Caco-2 (cell line): ENCODE measurements around the gene PSORS1C2. TPM values are rescaled to one million over a fixed set of nuclear protein-coding genes. Genes with fewer than 3 reads are reported as not detected.

ENCODE experiments used
- BruUV-seq: library from RNA; stranded (reverse); fragments of 400-500 nt; replicated peaks from 2 replicates; lab custom pipeline; 2021; lab: Mats Ljungman, UMichigan
- CTCF ChIA-PET: fragments of 300-600 bp; sonication (Branson Sonifier 250); formaldehyde crosslinking; loops from one replicate; lab custom pipeline; 2022; ENCODE audit warnings: antibody characterized with exemption; lab: Charles Lee
- POLR2A ChIA-PET: fragments of 300-600 bp; sonication (Branson Sonifier 250); formaldehyde crosslinking; loops from one replicate; lab custom pipeline; 2022; ENCODE audit warnings: antibody characterized with exemption; lab: Charles Lee
- DNase-seq, 2 experiments: peaks; one replicate each; pipeline versions ENCODE4 v3.0.0 to v3.0.0-alpha.2; 2020 to 2022
- H3K27me3 ChIP-seq: replicated peaks from 2 replicates; pipeline ENCODE4 v1.6.0; 2011; ENCODE audit warnings: low read length; ENCODE audit not compliant: control insufficient read depth, insufficient read depth
- H3K36me3 ChIP-seq: 2 replicates; pipeline ENCODE4 v1.5.1; 2011; ENCODE audit warnings: low read length; ENCODE audit not compliant: control insufficient read depth, insufficient read depth
- H3K4me1 ChIP-seq: fragments of 250-450 bp; sonication (Bioruptor Pico); 2 replicates; pipeline ENCODE4 v1.5.1; 2020; ENCODE audit warnings: mild to moderate bottlenecking
- H3K4me3 ChIP-seq: 2 replicates; pipeline ENCODE4 v1.5.1; 2011; ENCODE audit warnings: low read depth, mild to moderate bottlenecking, control low read depth, low read length
- H3K9me3 ChIP-seq: fragments of 250-450 bp; sonication (Bioruptor Pico); 2 replicates; pipeline ENCODE4 v1.5.1; 2020; ENCODE audit warnings: mild to moderate bottlenecking, moderate library complexity
- H3K27ac Mint-ChIP-seq: one replicate; pipeline ENCODE4 v1.8.0; 2022; ENCODE audit warnings: mixed read lengths; ENCODE audit not compliant: unreplicated experiment
- H3K27me3 Mint-ChIP-seq: one replicate; pipeline ENCODE4 v1.8.0; 2022; ENCODE audit warnings: mixed read lengths; ENCODE audit not compliant: insufficient read depth, unreplicated experiment
- H3K36me3 Mint-ChIP-seq: one replicate; pipeline ENCODE4 v1.8.0; 2022; ENCODE audit warnings: mild to moderate bottlenecking, mixed read lengths; ENCODE audit not compliant: insufficient read depth, unreplicated experiment
- H3K4me1 Mint-ChIP-seq: one replicate; pipeline ENCODE4 v1.8.0; 2022; ENCODE audit warnings: low read depth, mixed read lengths; ENCODE audit not compliant: unreplicated experiment
- H3K4me3 Mint-ChIP-seq: one replicate; pipeline ENCODE4 v1.8.0; 2022; ENCODE audit warnings: mild to moderate bottlenecking, moderate library complexity, mixed read lengths; ENCODE audit not compliant: unreplicated experiment
- H3K9me3 Mint-ChIP-seq: one replicate; pipeline ENCODE4 v1.8.0; 2022; ENCODE audit warnings: mixed read lengths; ENCODE audit not compliant: unreplicated experiment
- CTCF ChIP-seq, 2 experiments: fragments of 200-600 bp in 1 of 2; IDR thresholded peaks; 1 replicate in 1 of 2; 2 replicates in 1 of 2; pipeline versions ENCODE4 v1.5.1 to v1.8.0; 2011 to 2022; ENCODE audit warnings: antibody characterized with exemption in 1 of 2, control low read depth in 1 of 2, inconsistent platforms in 1 of 2, low read depth in 1 of 2, low read length in 1 of 2, mild to moderate bottlenecking in 1 of 2, moderate library complexity in 1 of 2; ENCODE audit not compliant: insufficient read depth in 1 of 2, severe bottlenecking in 1 of 2, unreplicated experiment in 1 of 2
- intact Hi-C: fragments of 100-400 bp; cut with micrococcal nuclease; formaldehyde crosslinking; loops from one replicate; pipeline ENCODE4 v1.10.0; 2022; ENCODE audit not compliant: unreplicated experiment
- total RNA-seq: library from RNA; stranded (reverse); gene quantifications from 2 replicates; pipeline ENCODE4 v1.2.3, GENCODE V29; 2022

Gene PSORS1C2
- total RNA-seq, 1 experiment from 2014 or later = not detected

GRCh38 chr6:31161216-31162126, 22.6 kb upstream of the PSORS1C2 start:
- ChIA-PET POLR2A (no interaction called here), CTCF (no interaction called here)
- no peaks in the 10 kb centered on the region for H3K36me3 ChIP-seq
- H3K27ac Mint-ChIP-seq = no peak overlapping the region
- H3K4me3 Mint-ChIP-seq = no peak overlapping the region
- peaks cover 11% of the 10 kb centered on the region; the same call in 1 of the 2 replicates for H3K4me1 ChIP-seq
- no peak for TF ChIP-seq CTCF (IDR thresholded peaks at IDR 0.05; ENCODE audit: insufficient read depth in 1 of 2, low read depth in 1 of 2, low read length in 1 of 2, severe bottlenecking in 1 of 2, unreplicated experiment in 1 of 2)
- intact Hi-C loops = no loop called here
- peaks cover 17% of the 10 kb centered on the region for H3K36me3 Mint-ChIP-seq
- no peak overlapping the region for H3K4me3 ChIP-seq
- DNase-seq = no peak
- H3K27me3 Mint-ChIP-seq = no peaks in the 10 kb centered on the region
- no peaks in the 10 kb centered on the region for H3K9me3 ChIP-seq
- no peaks in the 10 kb centered on the region for H3K27me3 ChIP-seq
- no TSS peak for BruUV-seq
- H3K9me3 Mint-ChIP-seq = no peaks in the 10 kb centered on the region
- no peaks in the 10 kb centered on the region for H3K4me1 Mint-ChIP-seq

- TSS peak; percentile 54 for BruUV-seq
- no peak for TF ChIP-seq CTCF (IDR thresholded peaks at IDR 0.05; ENCODE audit: insufficient read depth in 1 of 2, low read depth in 1 of 2, low read length in 1 of 2, severe bottlenecking in 1 of 2, unreplicated experiment in 1 of 2)
- peak overlapping the region; percentile 74 for H3K4me3 ChIP-seq
- no peaks in the 10 kb centered on the region for H3K9me3 ChIP-seq
- H3K4me1 Mint-ChIP-seq = no peaks in the 10 kb centered on the region
- H3K4me1 ChIP-seq = peaks cover 11% of the 10 kb centered on the region; the same call in 1 of the 2 replicates
- ChIA-PET CTCF (interaction anchor here (1.0 to 1.6 kb wide), 5 partner anchors 30 to 208 kb away, joined by 3 to 8 read pairs (median 4); no protein-coding TSS in a partner anchor), POLR2A (interaction anchor here (0.7 to 1.8 kb wide), 2 partner anchors 9 to 244 kb away, joined by 3 to 5 read pairs; partner anchors contain the start of gene MICA)
- no peaks in the 10 kb centered on the region for H3K27me3 Mint-ChIP-seq
- H3K36me3 ChIP-seq = no peaks in the 10 kb centered on the region
- no peaks in the 10 kb centered on the region for H3K9me3 Mint-ChIP-seq
- intact Hi-C loops = no loop called here
- H3K4me3 Mint-ChIP-seq = peak overlapping the region; percentile 84
- peaks cover 17% of the 10 kb centered on the region for H3K36me3 Mint-ChIP-seq
- no peak for DNase-seq
- H3K27me3 ChIP-seq = no peaks in the 10 kb centered on the region
- peak overlapping the region; percentile 85 for H3K27ac Mint-ChIP-seq
These were observed 20.3 kb upstream of the PSORS1C2 start for GRCh38 chr6:31158863-31159855.
